Sigmoid colon (tissue), 4 donors: ENCODE results near the gene CROCC.

Source experiments
- CTCF ChIP-seq, 4 experiments: fragments of 450-650 bp in 3 of 4; fragments of 200-600 bp in 1 of 4; IDR thresholded peaks; one replicate each; pipeline ENCODE4 v1.5.1; 2016 to 2019; ENCODE audit warnings: antibody characterized with exemption in 4 of 4, mild to moderate bottlenecking in 3 of 4, moderate library complexity in 2 of 4
- EP300 ChIP-seq, 4 donors: sonication (generic); formaldehyde crosslinking; IDR thresholded peaks; one replicate each; pipeline ENCODE4 v1.6.1; 2017; ENCODE audit warnings: antibody characterized with exemption in 4 of 4
- POLR2A ChIP-seq, 2 donors: fragments of 450-650 bp; IDR thresholded peaks; one replicate each; pipeline ENCODE4 v1.6.1; 2016; ENCODE audit warnings: antibody characterized with exemption in 2 of 2, mild to moderate bottlenecking in 2 of 2, moderate library complexity in 2 of 2
- POLR2AphosphoS5 ChIP-seq, 4 donors: sonication (generic); formaldehyde crosslinking; IDR thresholded peaks; one replicate each; pipeline ENCODE4 v1.6.1; 2017; ENCODE audit warnings: antibody characterized with exemption in 4 of 4

GRCh38 chr1:16905868-16906702 is 15.6 kb upstream of the CROCC start:
- TF ChIP-seq CTCF (IDR thresholded peaks at IDR 0.05) (no peak), POLR2A (IDR thresholded peaks at IDR 0.05) (no peak), EP300 (IDR thresholded peaks at IDR 0.05) (no peak), POLR2AphosphoS5 (IDR thresholded peaks at IDR 0.05) (no peak)
